ENCODE results near the gene CTU2.

- TF ChIP-seq CTCF (conservative IDR thresholded peaks at IDR 0.05 in 1 of 2, IDR thresholded peaks at IDR 0.05 in 1 of 2; ENCODE audit: low read depth in 1 of 2, low read length in 2 of 2) (no peak), EZH2 (IDR thresholded peaks at IDR 0.05; ENCODE audit: low read length, missing control alignments) (no peak)
Observed at GRCh38 chr16:88732961-88733294, 26.6 kb downstream of the CTU2 start.

Data from fibroblast of lung (primary cell).